ENCODE data around the gene AP1S3. TPM values are rescaled to one million over a fixed set of nuclear protein-coding genes. Genes with fewer than 3 reads are reported as not detected.

Gene AP1S3
- total and polyA plus RNA-seq, 2 of the 4 experiments (the other 2 are of a cell fraction) = 2.5 to 4.1 TPM

DNA sequence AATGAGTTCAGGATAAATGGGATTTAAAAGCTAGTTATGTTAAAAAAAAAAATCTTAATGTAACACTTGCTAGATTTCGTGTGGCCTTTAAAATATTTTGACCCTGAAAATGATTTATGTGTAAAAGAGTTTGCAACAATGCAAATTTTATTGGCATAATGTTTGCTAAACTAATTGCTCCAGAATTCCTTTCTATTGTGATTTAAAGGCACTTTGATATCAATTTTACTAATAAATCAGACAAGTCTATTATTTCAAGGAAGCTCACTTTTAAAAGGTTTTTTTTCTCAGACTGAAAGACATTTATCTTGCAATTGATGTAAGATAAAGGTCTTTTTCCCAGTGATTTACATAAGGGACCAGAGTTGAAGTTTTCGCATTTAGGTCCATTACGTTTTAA is 17.5 kb downstream of the AP1S3 start:
- H2BK120ac ChIP-seq (ENCODE audit: low read depth, low read length) = no peak overlapping the region
- no peaks in the 10 kb centered on the region for H4K20me1 ChIP-seq (ENCODE audit: insufficient read depth, low read length)
- no peak for TF ChIP-seq FOS (IDR thresholded peaks at IDR 0.05; ENCODE audit: low read depth, low read length)
- TF ChIP-seq, protein P1, sequence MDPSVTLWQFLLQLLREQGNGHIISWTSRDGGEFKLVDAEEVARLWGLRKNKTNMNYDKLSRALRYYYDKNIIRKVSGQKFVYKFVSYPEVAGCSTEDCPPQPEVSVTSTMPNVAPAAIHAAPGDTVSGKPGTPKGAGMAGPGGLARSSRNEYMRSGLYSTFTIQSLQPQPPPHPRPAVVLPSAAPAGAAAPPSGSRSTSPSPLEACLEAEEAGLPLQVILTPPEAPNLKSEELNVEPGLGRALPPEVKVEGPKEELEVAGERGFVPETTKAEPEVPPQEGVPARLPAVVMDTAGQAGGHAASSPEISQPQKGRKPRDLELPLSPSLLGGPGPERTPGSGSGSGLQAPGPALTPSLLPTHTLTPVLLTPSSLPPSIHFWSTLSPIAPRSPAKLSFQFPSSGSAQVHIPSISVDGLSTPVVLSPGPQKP (IDR thresholded peaks at IDR 0.05; ENCODE audit: borderline replicate concordance, low read depth, low read length) = no peak
- TF ChIP-seq, protein P2, sequence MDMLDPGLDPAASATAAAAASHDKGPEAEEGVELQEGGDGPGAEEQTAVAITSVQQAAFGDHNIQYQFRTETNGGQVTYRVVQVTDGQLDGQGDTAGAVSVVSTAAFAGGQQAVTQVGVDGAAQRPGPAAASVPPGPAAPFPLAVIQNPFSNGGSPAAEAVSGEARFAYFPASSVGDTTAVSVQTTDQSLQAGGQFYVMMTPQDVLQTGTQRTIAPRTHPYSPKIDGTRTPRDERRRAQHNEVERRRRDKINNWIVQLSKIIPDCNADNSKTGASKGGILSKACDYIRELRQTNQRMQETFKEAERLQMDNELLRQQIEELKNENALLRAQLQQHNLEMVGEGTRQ (IDR thresholded peaks at IDR 0.05; ENCODE audit: low read depth, low read length) = no peak
- TF ChIP-seq RFX5 (IDR thresholded peaks at IDR 0.05; ENCODE audit: low read depth, low read length) = no peak
- TF ChIP-seq BHLHE40 (IDR thresholded peaks at IDR 0.05; ENCODE audit: low read depth, low read length) = no peak
- no peak for TF ChIP-seq MAFK (IDR thresholded peaks at IDR 0.05; ENCODE audit: low read depth, low read length)
- TF ChIP-seq MXI1 (IDR thresholded peaks at IDR 0.05; ENCODE audit: borderline replicate concordance, low read depth, low read length) = no peak
- TF ChIP-seq NFE2L2 (IDR thresholded peaks at IDR 0.05; ENCODE audit: low read depth, low read length) = no peak
- no peak for TF ChIP-seq CHD1 (IDR thresholded peaks at IDR 0.05; ENCODE audit: low read depth, low read length)
- TF ChIP-seq POLR2A (IDR thresholded peaks at IDR 0.05; ENCODE audit: low read depth, low read length) = no peak
- TF ChIP-seq RCOR1 (IDR thresholded peaks at IDR 0.05; ENCODE audit: insufficient replicate concordance, low read length) = no peak
- TF ChIP-seq, protein P3, sequence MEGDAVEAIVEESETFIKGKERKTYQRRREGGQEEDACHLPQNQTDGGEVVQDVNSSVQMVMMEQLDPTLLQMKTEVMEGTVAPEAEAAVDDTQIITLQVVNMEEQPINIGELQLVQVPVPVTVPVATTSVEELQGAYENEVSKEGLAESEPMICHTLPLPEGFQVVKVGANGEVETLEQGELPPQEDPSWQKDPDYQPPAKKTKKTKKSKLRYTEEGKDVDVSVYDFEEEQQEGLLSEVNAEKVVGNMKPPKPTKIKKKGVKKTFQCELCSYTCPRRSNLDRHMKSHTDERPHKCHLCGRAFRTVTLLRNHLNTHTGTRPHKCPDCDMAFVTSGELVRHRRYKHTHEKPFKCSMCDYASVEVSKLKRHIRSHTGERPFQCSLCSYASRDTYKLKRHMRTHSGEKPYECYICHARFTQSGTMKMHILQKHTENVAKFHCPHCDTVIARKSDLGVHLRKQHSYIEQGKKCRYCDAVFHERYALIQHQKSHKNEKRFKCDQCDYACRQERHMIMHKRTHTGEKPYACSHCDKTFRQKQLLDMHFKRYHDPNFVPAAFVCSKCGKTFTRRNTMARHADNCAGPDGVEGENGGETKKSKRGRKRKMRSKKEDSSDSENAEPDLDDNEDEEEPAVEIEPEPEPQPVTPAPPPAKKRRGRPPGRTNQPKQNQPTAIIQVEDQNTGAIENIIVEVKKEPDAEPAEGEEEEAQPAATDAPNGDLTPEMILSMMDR (conservative IDR thresholded peaks at IDR 0.05; ENCODE audit: low read depth, low read length) = no peak
- no peak for TF ChIP-seq RAD21 (IDR thresholded peaks at IDR 0.05; ENCODE audit: low read length)
- no peak for TF ChIP-seq MAZ (IDR thresholded peaks at IDR 0.05; ENCODE audit: borderline replicate concordance, low read depth, low read length)
- no peak for TF ChIP-seq SMC3 (IDR thresholded peaks at IDR 0.05; ENCODE audit: low read depth, low read length)
- no peak for TF ChIP-seq CEBPB (IDR thresholded peaks at IDR 0.05; ENCODE audit: low read depth, low read length)
- BruUV-seq (replicated peaks) = no TSS peak
- H3K9me1 ChIP-seq (ENCODE audit: insufficient read depth, low read length) = no peaks in the 10 kb centered on the region; the same call in 1 of the 2 replicates
- H2BK5ac ChIP-seq (ENCODE audit: low read depth, low read length, poor library complexity, severe bottlenecking) = no peak overlapping the region
- no peak overlapping the region for H2BK15ac ChIP-seq (ENCODE audit: low read depth, low read length)
- H3K27ac ChIP-seq (ENCODE audit: insufficient read depth, low read length) = no peak overlapping the region
- POLR2A ChIA-PET (ENCODE audit: unreplicated experiment) = no interaction called here
- DNase-seq (no peak), ATAC-seq (ENCODE audit: low read depth) (no peak)
- in situ Hi-C loops (cut with MboI; ENCODE audit: low sequenced_read_pairs) = no loop called here
- H4K8ac ChIP-seq (ENCODE audit: low read depth in 2 of 2, low read length in 2 of 2) = no peak overlapping the region
- H4K91ac ChIP-seq (ENCODE audit: insufficient read depth, low read depth, low read length) = no peak overlapping the region
- H2AK9ac ChIP-seq (replicated peaks; ENCODE audit: low read depth, low read length, poor library complexity) = no peak overlapping the region
- no peak overlapping the region for H2AK5ac ChIP-seq (ENCODE audit: low read depth, low read length)
- no peak overlapping the region for H4K5ac ChIP-seq (ENCODE audit: low read depth, low read length)
- no peaks in the 10 kb centered on the region; a peak in 1 of 4 replicates for H3K79me1 ChIP-seq (ENCODE audit: low read depth in 1 of 2, low read length in 2 of 2)
- no peak overlapping the region for H3K23ac ChIP-seq (ENCODE audit: low read depth, low read length)
- H3K9me3 ChIP-seq (ENCODE audit: control insufficient read depth, insufficient read depth, low read length) = no peaks in the 10 kb centered on the region
- no peak overlapping the region for H3K4me3 ChIP-seq (ENCODE audit: insufficient read depth, low read depth, low read length)
- H3K18ac ChIP-seq (ENCODE audit: low read depth, low read length) = no peak overlapping the region
- no peak overlapping the region for H2AFZ ChIP-seq (replicated peaks; ENCODE audit: low read length, poor library complexity)
- H3K27me3 ChIP-seq (ENCODE audit: control insufficient read depth, insufficient read depth, low read length) = no peaks in the 10 kb centered on the region; the same call in 1 of the 2 replicates
- no peak overlapping the region for H3K9ac ChIP-seq (ENCODE audit: low read depth, low read length)
- no CpG with 5 or more reads among the region's 3 CpGs for whole genome bisulfite sequencing, 2 experiments (ENCODE audit: extremely low coverage in 2 of 2, insufficient read length in 1 of 2)
- no peaks in the 10 kb centered on the region for H3K4me1 ChIP-seq (ENCODE audit: control insufficient read depth, insufficient read depth, low read length)
- H3K14ac ChIP-seq (replicated peaks; ENCODE audit: low read depth, low read length) = no peak overlapping the region
- dilution Hi-C loops (cut with HindIII; ENCODE audit: low sequenced_read_pairs, unreplicated experiment) = no loop called here
- H3K4me2 ChIP-seq (ENCODE audit: low read depth, low read length) = no peak overlapping the region
- H3K36me3 ChIP-seq (ENCODE audit: control insufficient read depth, insufficient read depth, low read length) = no peaks in the 10 kb centered on the region
- no peak overlapping the region for H3K4ac ChIP-seq (ENCODE audit: low read depth, low read length)
- CTCF ChIA-PET = interaction anchor here (0.6 kb wide), 2 partner anchors 8 to 849 kb away, joined by 3 to 6 read pairs; no protein-coding TSS in a partner anchor
- intact Hi-C loops (cut with micrococcal nuclease) = no loop called here
- H2BK20ac ChIP-seq (ENCODE audit: low read depth, low read length) = no peak overlapping the region
- no peak overlapping the region for H3K56ac ChIP-seq (ENCODE audit: extremely low read depth, insufficient read depth, low read length)

Measured in IMR-90 (cell line).